ENCODE results near the gene C1orf21.

C1orf21 gene

DNA sequence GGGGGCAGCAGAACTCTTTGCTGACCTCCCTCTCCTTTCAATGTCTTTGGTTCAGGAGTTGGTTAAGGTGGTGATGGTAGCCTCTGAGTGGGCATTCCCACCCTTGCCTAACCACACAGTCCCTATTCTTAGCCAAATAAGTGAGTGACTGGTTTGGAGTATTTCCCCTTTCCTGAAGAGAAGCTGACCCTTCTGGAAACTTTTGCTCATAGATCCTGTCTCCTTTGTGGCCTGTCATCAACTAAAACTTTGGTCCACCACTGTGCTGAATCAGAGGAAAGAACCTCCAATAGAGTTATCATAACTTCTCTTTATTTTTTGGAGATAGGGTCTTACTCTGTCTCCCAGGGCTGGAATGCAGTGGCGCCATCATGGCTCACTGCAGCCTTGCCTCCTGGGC is 31.1 kb downstream of the C1orf21 start:
- DNase-seq: no peak

DNA sequence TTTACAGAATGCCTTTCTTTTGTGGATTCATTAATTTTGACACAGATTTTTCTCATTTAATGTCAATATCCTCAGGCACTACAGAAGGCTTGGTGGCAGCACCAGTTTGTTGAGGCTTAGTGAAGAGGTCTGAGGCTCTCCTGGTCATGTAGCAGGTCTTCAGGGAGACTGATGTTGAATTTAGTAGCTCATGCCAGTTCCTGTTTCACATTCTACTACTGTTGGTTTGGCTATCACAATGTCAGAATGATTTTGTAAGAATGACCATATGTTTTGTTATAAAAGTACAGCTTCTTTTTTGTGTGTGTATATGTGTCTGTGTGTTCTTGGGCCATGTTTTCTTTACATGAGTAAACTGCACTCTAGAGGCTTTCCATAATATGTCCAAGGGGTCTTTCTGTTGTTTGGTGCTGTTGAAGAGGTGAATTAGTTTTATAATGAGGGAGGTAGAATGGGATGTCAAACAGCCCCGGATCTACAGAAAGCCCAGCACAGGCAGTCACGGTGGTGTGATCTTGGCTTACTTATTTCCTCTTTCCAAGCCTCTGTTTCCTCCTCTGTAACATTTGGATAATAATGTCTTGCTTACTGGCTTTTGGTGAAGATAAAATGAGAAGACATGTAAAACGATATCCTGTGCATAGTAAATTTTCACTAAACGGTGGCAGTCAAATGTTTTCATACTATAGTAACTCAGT is 32.0 kb downstream of the C1orf21 start:
- no peak for DNase-seq

DNA sequence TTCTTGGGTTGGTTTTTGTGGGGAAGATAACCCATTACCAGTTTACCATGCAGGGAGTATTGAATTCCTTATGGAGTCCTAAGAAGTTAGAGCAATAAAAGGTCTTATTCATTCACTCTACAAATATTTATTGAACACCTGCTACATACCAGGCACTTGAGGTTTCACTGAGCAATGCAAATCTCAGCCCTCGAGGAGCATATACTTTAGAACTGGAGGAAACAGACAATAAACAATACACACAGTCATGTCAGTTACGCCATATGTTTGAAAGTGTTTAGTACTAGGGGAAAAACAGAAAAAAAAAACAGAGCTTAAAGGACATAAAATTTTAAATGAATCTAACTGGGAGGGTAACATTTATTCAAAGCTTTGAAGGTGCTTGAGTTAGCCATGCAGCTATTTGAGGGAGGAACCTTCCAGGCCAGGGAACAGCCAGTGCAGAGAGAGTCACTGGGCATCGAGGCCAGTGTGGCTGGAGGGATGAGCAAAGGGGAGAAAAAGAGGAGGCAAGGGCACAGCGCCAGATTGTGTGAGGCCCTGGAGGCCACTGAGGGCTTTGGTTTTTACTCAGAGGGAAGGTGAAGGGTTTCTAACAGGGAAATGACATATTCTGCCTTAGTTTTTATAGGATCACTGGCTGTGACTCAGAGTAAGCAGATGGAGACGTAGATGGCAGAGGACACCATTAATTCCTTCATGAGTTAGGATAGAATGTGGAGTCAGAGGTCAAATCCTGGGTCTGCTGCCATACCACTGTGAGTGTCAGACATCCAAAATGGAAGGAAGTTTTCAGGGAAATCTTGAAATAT is 32.7 kb downstream of the C1orf21 start:
- no peak for DNase-seq

DNA sequence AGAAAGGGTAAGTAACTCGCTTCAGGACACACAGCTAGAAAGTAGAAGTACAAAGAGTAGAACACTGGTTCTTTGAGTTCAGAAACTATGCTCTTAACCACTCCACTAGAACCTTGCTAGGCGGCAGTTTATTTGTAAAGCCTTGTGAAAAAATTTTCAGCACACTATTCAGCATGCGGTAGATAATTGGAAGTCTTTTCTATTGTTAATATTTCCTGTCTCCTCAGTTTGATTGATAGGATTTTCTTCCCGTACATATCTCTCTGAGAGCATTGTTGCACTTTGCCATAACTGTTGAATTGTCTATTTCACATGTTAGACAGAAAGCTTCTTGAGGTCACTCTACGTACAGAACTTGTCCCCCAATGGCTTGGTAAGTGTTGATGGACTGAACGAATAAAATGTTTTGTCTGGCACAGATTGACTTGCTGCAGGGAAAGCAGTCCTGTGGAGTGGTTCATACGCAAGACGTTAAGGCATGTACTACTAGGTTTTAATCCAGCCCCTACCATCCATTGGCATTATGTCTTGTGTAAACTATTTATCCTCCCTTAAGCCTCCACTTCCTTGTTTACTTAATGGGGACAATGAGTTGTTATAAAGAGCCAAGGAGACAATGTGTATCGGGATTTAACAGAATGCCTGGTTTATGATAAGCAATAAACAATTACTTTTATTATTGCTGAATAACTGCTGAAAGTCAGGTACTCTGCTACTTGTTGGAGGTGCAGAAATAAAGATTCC is 35.8 kb downstream of the C1orf21 start:
- no peak for DNase-seq

DNA sequence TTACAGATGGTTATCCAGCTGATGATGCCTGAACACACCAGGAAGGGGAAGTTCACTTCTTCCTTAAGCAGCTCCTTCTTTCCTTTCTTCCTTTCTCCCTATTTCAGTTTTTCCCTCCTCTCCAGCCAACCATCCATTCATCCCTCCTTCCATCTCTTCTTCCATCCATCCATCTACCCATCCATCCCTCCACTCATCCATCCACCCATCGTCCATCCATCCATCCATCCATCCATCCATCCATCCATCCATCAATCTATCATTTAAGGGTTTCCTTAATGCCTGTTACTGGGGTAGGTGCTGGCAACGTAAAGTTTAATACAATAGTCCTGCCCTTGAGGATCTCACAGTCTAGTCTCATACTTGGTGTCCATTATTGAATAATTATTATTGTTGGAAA is 36.8 kb downstream of the C1orf21 start:
- DNase-seq: no peak

DNA sequence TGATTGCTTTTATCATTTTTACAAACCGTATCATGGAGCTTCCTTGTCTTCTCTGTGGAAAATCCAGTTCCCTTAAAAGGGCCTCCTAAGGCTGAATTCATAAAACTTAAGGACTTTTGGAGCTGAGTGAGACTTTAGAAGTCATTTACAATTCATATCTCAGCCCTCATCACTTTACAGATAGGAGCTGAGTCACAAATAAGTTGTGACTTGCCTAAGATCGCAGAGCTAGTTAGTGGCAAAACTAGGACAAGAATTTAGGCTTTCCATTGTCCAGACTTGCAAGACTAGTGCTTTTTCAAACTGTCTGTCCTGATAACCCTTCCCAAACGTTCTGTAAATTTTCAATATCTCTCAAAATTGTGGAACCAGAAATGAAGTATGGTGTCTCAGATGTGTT is 37.3 kb downstream of the C1orf21 start:
- no peak for DNase-seq

DNA sequence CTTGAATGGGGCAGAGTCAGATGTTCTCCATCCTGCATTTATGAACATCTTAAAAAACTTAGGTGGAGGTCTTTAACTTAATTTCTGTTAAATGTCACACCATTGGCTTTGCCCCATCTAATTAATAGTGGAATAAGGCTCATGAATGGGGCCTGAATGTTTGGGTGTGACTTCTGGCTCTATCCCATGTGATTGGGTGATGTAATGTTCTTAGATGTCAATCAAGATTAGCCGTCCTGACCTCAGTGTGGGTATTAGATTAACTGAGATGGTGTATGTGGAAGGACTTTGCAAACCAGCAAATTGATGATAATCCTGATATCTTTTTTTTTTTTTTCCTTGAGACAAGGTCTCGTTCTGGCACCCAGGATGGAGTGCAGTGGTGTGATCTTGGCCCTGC is 38.1 kb downstream of the C1orf21 start:
- no peak for DNase-seq

DNA sequence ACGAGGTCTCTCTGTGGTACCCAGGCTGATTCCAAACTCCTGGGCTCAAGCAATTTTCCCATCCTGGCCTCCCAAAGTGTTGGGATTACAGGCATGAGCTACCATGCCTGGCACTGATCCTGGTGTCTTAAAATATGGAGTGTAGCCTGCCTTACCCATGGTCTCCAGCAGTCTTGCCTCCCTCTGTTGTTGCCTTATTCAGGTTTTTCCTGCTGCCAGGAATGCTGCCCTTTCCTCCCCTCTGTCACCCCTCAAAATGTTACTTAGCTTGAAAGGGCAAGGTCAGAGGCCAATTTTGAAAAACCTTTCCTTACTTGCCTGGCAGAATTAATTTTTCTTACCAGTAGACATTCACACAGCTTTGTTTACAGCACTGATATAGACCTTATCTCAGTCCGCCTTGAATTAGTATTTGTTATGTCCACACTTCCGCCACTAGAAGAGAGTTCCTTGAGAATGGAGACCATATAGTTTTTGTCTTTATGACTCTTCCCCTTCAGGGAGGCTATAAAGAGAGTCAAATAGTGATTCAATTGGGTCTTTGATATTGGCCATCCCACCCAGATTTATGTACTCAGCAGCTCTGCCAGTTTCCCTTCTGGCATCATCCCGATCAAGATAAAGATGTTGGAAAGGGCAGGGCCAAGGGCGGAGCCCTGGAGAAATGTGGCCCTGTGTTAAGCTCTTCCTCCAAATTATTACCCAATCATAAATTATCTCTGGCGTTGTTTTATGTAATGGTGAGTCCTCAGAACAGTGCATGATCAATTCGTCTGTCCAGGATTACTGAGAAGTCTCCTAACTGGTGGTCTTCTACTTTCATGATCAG is 38.8 kb downstream of the C1orf21 start:
- no peak for DNase-seq

DNA sequence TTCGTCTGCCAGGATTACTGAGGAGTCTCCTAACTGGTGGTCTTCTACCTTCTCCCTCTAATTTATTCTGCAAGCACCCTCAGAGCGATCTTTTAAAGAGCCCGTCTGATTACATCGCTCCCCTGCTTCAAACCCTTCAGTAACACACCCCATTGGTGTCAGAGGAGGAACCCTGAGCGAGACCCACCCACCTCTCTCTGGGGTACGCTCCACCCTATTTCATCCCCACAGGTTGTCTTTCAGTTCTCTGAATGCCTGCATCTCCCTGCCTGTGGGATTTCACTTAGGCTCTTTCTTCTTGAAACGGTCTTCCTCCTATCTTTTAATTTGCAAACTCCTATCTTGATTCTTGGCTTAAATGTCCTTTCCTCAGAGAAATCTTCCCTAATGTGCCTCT is 39.4 kb downstream of the C1orf21 start:
- no peak for DNase-seq

DNA sequence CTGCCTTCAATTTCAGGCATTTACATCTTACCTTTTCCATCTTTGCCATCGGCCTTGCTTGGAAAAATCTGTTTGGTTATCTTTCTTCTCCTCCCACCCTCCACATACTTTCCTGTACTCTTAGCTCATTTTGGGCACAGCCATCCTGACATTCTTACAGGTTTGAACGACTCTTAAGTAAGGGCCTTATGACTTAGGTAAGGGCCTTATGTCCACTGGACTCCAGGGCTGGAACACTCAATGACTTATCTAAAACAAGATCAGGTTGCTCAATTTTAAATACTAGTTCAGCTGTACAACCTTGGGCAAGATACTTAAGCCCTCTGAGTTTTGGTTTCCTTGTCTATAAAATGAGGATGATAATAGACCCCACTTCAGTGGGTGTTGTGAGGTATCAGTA is 40.9 kb downstream of the C1orf21 start:
- no peak for DNase-seq

DNA sequence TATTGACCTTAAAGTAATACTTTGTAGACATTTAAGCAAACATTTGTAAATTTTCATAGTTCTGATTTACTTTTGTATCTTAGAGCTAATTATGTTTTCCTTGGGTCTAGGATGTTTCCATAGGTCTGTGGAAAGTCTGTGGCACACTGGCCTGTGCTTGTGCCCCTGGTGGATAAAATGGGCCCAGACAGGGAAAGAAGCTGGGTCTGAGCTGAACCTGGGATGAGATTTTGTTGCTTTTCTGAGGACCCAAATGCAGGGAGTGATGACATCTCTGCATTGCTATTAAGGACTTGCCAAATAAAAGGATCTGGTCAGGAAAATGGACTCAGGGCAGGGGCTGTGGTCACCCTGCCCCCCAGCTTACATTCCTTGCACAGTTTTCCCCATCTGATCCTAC is 41.8 kb downstream of the C1orf21 start:
- no peak for DNase-seq

DNA sequence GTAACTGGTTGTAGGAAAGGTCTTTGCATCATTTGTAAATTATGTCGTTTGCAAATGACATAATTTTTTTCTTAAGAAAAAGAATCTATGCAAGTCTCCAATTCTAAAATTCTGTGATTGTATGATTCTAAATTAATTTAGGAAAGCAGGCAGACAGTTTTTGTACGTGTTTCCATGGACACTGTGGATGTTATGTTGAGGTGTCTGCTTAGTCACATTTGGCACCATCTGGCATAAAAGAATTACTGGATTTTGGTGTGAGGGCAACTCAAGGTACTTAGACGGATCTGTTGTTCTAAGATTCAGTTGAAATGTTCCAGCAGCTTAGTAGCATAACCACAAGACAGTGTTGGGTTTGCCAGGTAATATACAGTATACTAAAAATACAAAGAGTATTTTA is 42.5 kb downstream of the C1orf21 start:
- no peak for DNase-seq

DNA sequence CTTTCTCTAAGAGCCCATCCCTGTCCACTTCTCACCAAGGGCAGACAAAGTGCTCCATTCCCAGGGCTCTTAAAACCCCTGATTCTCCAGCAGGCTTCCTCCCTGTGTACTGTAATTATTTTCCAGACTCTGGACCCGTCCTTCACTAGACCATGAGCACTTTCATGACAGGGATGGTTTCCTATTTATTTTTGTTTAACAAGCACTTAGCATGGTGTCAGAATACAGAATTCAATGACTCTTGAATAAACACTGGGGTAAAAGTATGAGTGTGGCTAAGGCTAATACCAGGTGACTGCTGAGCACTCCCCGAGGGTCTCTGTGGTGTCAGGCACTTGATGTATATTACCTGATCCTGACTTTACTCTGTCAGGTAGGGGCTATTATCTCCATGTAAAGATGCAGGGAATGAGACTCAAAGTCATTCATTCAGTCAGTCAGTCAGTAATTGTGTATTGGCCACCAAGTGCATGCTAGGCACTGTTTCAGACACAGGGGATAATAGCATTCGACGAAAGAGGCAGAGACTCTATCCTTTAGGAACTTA is 47.2 kb downstream of the C1orf21 start:
- no peak for DNase-seq

DNA sequence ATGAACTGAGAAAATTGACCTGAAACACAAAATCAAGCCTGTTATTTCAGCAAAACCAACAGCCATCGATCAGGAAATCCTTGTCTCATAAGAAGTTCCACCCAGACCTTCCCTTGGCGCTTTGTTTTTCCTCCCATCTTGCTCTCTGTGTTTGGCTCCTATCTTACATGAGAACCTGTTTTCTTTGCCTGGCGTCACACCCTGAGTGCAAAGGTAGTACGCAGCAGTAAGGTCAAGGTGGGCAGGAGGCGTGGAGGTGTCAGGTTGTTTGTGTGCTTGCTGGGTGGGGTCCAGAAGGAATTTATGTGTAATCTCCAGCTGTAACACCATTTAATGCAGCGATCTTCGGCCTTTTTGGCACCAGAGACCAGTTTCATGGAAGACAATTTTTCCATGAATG is 50.5 kb downstream of the C1orf21 start:
- DNase-seq: no peak

DNA sequence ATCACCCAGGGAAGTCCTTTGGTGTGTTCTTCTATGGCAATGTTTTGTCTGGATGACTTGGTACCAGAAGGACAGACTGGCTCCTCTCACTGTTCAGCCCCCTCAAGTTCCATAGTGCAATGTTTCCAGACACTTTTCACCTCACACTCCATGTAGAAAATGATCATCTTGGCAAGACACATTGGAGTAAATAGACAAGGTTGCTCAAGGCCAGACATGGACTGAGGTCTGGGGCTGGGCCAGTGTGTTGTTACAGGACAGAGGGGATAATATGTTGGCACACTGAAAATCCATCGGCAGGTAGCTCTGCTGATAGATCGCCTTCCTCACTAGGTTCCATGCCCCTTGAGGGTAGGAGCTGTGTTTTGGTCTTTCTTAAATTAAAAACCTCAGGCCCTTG is 51.5 kb downstream of the C1orf21 start:
- no peak for DNase-seq

DNA sequence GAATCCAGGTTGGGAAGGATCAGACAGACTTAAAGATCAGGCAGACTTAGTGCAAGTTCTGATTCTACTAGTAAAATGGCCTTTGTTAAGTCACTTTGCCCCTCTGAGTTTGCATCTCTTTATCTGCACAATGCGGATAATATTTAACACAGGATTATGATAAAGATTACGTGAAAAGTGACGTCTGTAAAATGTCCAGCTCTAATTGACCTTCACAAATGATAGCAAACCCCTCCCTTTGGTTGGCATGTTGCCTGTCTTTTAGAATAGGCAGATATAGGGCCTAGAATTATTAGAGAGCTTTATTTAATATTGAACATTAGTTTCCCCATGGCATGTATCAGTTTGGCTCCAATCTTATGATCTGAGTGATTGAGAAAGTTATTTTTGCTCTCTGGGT is 55.4 kb downstream of the C1orf21 start:
- DNase-seq: no peak

DNA sequence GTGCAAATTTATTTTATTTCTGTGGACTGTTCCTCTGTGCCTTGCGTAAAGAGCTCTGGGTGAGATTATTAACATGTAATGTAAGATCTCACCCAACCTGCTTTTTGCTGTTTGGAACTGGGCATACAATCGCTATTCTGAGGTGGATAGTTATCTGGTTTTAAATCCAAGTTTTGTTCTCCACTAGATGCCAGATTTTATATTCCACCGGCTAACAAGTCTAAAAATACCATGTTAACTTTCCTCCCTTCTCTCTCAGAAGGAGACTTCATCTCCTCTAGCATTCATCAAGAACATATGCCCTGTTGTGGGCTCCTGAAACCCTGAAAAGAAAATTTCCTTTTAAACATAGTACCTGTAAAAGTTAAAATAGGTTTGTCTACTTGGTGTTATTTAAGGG is 56.4 kb downstream of the C1orf21 start:
- DNase-seq: no peak

DNA sequence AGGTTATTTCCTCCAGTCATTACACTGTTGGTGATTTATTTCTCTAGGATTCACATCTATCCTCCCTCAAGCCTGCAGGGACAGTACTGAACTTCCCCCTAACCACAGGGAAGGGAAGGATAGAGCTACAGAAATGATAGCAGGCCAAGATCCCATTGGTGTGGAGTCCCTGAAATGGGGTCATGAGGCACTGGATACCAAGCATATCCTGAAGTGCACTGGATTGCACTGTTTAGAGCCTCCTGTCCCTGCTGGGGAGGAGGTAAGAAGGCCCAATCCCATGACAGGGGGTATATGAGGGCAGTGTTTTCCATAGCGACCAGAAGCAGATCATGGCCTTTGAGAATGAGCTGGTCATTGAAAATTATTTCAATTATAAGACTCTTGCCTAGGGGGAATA is 56.8 kb downstream of the C1orf21 start:
- DNase-seq: no peak

DNA sequence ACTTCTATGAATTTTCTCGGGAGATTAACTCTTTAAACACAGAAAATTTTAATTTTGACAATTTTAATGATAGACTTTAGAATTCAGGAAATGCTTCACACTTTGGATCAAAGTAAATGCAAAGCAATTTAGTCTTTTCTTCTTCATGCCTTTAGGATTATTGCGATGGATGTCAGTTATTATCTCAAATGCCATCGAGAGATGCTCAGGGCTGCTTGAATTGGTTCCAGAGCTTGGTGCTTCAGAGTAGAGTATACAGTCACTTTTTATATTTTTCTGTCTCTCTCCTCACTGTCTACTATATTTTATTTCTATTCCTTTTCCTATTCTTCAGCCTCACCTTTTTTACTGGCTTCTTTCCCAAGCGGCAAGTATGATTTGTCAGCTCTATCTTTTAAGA is 59.2 kb downstream of the C1orf21 start:
- DNase-seq: no peak

DNA sequence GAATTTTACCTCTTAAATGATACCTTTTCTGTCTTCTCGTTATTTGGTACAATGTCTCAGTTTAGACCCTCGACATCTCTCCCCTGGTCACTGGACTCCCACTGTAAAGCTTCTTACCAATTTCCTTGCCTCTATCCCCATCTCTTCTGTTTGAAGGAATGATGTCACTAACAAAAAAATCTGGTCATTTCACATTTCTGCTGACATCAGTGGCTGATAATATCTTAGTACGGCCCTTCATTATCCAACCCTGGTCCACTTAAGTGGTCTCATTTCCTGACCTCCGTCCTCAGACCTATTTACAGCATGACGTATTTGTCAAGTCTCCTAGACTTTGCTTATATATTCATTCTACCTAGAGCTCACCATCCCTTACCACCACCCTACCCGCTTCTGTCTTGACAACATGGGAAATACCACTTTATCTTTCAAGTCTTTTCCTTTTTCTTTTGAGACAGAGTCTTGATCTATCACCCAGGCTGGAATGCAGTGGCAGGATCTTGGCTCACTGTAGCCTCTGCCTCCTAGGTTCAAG is 60.9 kb downstream of the C1orf21 start:
- DNase-seq: no peak

DNA sequence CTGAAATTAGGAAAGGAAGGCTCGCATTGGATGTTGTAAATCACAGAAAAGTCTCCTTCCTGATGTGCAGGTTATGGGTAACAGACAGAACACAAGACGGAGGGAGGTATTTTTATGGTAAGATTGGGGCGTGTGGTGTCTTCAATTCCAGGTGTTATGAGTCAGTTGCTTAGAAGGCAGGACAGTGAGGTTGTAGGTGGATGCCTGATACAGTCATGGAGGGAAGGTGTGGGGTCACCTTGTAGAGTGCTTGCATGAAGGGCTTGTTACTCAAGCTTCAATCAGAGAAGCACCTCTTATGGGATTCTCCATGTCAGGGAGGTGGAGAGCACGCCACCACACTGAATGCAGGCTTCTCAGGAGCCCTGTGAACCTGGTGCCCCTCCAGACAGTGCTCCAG is 63.1 kb downstream of the C1orf21 start:
- DNase-seq: no peak

DNA sequence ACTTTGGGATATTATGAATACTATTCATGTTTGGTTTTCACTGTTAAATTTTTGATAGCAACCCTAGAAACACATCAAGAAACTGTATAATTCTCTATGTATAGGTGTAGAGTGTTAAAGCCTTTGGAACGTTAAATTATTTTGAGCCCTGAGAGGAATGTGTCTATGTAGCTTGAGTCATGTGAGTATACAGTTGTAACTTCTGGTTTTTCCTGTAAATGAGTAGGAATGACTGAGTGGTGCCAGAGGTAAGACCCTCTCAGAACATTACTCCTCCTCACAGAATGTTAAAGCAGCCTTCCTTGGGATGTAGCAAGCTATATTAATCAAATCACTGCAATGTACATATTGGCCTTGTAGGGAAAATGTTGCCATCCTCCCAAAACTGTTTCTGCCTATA is 69.0 kb downstream of the C1orf21 start:
- DNase-seq: no peak

DNA sequence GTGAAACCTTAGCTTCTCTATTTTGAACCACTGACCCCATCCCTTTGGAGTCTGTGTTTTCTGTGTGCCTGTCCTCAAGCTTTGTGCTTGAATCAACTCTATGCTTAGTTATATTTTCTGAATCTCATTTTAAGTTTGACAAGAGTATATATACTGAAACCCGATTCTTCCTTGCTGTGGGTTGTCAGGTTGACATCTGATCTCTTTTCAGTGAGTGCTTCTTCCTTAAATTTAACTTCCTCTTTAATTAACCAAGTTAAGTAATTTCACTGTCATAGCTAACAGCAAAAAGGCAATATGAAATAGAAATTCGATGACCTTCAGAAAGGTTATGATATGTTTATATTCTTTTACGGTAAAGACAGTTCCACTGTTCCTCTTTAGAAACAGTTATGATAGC is 69.4 kb downstream of the C1orf21 start:
- no peak for DNase-seq

All from NCI-H446 treated with DMSO at 0.1 percent for 48 hours (cell line).